HG02642 (cell line): Measurements from ENCODE around the gene GNAI3.
A peak's percentile ranks its signal among the peaks of the same experiment; 100 is the strongest.

Experiments used
- ATAC-seq: cut with Tn5 transposase; IDR thresholded peaks from one replicate; pipeline ENCODE4 v1.9.1; 2021; ENCODE audit warnings: mild to moderate bottlenecking; ENCODE audit not compliant: unreplicated experiment, poor library complexity

Gene GNAI3

DNA sequence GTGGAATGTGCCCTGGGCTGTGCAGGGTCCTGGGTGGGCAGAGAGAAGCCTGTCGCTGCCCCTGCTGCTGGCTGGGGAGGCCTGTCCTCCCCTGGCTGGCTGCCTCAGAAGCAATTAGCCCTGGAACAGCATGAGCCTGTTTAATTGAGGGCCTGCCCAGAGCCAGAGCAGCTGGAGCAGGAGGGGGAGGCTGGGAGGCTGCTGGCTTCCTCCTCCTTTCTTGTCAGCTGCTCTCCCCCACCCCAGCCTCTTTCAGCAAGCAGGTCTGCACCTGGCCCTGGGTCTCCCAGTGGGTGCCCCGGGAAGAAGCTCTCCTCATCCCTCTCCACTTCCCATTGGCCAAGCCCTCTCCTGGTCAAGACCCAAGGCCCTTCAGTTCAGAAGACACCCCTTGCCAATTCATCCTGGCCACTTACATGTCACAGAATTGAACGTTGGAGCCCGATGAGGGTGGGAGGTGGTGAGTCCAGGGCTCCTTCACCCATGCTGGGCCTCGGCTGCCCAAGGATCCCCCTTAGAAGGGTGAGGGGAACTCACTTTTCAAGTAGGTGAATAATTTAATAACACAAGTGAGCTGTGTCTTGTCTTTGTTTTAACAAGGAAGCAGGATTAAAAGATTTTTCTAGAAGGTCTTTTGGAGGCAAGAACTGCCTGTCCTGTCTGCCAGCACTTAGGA, 84.4 kb downstream of the GNAI3 start:
- no peak for ATAC-seq

DNA sequence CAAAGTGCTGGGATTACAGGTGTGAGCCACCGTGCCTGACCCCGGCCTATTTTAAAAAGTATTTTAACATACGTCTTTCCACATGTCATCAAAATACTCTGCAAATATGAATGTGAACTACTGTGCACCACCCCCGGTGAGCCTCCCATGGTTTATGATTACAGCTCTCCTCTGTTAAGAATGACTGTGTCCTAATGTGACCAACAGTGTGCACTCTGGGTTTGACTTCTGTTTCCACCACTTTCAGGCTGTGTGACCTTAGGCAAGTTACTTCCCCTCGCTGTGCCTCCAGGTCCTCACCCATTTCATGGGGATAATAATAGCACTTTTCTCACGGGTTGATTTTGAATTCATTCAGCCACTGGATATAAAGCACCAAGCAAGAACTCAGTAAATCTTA, 85.9 kb downstream of the GNAI3 start:
- no peak for ATAC-seq

DNA sequence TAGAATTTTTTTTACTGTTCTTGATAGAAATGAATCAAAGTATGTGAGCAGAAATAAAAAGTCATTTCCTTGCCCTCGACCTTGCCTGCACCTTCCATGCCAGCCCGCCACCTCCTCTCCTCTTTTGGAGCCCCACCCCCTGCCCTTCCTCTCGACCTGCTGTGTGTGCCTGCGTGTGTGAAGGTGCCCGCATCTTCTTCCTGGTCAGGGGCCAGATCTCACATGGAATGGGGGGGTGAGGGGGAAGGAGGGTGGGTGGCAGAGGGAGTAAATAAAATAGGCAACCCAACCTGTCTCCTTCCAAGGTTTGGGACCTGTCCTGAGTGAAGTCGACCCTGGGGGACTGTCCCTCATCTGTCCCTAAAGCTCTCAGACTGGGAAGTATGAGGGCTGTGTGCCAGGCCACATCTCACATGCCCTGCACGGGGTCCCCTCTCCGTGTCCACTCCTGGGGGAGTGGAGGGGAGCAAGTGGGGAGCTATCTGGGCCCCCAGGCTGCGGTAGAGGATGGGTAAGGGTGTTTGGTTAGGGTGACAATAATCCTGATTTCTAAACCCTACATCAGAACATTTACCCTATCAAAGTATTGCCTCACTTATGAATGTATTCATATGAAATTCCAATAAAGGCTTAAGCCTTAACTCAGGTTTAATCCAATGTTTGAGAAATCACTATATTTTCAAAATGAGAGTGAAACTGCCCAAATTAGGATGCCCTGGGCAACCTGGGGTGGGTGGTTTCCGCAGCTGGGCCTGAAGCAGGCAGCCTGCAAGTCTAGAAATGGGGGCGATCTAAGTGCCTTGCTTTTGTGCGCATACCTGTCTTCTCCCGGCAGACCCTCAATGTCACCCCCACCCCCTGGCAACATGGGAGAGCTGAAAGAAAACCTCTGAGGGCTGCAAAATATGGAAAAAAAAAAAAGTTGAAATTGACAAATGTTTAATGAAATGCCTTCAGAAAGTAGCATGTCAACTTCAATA, 86.6 kb downstream of the GNAI3 start:
- no peak for ATAC-seq

DNA sequence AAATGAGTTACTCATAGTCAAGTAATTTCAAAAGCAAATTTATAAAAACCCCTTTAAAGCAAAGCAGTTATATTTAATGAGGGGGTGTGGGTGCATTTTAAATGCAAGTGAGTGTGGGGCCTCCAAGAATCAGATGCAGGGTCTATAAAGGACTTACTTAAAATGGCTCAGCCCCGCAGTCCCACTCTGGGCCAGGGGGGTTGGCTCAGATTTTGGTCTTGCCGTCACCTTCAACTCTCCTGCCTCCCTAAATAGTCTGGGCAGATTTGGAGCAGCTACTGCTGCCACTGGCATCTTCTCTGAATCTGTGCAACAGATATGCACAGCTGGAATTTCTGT, 87.4 kb downstream of the GNAI3 start:
- ATAC-seq, result no peak

DNA sequence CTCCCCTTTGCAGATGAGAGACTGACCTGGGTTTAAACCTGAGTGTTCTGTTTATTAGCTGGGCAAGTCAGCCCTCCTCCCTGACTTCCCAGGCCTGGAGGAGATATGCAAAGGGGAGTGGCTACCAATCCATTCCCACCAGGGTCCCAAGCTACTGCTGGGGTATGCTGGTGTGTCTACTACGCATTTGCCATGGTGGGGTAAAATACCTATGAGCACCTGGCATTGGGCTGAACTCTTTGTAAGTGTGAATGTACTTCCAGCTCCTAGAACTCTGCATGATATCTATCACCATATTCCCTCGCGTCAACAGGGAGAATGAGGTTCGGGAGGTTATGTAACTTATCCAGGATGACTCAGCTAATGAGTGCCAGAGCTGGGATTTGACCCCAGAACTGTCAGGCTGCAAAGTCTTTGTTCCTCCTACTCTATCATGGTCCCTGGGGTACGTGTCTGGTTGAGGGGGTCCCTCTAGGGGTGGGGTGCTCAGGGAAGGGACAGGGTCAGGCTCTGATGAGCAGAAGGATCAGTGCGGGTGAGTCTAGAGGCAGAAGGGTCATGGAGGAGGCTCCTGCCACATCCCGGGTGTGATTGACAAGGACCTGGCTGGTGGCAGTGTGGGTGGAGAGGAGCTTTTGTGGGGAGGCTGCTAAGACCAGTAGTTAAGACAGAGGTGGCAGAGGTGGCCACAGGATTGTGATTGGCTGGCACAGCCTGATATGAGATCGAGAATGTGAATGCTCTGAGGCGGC, 88.0 kb downstream of the GNAI3 start:
- no peak for ATAC-seq

DNA sequence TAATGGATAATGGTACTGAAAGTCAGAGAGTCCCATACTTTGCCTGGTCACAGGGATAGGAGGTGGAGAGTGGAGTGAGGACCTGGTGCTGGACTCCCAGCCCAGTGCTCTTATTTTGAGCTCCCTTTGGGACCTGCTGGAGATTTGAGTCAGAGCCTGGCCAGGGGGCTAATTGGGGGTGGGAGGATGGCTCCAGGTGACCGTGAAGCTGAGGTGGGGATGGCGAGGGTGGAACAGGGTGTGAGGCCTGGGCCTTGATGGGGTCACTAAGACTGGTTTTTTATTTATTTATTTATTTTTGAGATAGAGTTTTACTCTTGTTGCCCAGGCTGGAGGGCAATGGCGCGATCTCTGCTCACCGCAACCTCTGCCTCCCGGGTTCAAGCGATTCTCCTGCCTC, 89.0 kb downstream of the GNAI3 start:
- no peak for ATAC-seq

DNA sequence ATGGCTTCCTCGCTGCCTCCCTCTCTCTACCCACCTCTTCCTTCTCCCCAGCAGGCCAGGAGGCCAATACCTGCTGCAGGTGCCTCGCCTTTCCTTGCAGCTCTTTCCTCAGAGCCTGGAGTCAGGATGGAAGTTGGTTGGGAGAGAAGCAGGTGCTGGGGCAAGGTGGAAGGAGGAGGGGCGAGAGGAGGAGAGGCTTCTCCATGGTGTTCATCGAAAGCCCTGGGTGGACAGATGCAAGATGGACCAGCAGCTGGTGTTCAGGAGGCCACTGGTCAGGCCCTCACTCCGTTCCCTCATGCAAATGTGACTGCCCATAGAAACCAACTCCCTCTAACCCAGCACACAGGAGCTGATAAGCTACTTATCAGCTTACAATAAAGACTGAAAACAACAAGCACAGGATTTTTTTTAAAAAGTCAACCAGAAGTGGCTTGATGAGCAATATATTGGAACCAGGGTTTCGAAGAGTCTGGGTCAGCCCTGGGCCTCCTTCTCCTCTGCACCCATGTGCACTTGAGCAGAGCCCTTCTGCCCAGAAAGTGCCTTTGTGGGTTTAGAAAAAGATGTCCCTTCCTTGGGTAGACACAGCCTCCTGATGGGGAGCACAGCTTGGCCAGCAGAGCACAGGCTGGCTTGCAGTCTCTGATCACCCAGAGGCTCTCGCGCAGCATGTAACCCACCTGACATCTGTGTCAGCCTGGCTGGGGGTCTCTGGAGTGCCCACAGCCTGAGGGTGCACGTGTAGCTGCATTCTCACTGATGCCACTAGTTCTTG, 90.8 kb downstream of the GNAI3 start:
- no peak for ATAC-seq

DNA sequence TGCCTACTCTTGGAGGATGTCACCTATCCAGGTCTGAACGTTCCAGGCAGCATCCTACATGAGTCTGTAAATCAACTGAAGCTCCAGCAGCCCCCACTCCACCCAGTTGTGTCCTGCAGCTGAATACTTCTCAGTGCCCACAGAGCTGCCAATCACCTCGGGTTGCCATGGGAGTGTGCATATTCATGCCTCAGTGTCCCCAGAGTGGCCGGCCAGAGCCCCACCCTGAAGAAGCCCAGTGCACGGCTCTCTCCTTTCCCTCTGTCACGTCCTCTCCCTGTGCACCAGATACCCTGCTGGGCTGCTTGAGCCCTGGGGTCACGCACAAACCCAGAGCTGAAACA, 91.4 kb downstream of the GNAI3 start:
- ATAC-seq, result no peak

DNA sequence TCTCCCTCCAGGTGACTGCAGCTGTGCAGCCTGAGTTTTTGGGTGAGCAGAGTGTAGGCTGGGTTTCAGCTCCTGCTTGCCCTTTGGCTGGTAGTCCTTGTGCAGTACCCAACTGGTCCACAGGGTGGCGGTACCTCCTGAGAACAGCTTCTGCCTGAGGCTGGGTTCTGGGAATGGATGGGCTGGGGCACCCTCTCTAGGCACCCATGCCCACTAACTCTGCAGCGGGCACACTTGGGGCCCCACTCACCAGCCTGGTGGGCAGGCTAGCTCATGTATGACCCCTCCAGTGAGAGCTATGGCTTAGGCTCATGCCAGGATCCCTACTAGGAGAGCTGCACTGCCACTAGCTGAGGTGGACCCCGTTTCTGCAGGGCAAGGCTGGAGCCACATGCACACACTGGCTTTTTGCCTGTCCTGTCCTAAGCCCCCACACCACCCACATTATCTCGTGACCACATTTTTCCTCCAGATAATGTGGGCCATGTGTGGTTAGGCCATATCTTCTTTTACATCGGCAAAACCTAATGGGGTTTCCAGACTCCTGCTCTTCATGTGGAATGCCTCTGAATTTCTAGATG, 92.0 kb downstream of the GNAI3 start:
- ATAC-seq, result peak; percentile 53

DNA sequence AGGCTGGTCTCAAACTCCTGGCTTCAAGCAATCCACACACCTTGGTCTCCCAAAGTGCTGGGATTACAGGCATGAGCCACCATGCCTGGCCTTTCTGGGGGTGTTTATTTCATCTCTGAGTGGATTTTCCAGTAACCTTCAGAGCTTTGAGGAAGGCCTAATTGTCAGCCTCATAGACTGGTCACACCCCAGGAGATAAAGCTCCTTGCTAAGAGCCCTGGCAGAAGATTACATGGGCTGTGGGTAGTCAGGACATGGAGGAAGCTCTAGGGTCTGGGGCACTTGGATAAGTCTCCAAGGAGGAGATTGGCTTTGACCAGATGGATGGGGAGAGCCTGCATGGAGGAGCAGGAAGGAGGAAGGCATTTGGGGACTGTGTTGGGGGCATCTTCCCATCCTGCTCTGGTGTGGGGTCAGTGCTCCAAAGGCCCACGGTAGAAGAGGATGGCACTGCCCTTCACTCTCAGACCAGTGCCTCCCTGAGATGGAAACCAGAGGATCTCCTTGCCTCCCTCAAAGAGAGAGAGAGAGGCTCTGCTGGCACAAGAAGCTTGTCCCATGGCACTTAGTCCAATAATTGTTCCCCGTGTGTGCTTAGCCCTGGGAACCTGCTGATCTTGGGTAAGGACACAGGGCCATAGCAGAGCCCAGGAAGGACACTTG, 92.8 kb downstream of the GNAI3 start:
- ATAC-seq, result no peak

DNA sequence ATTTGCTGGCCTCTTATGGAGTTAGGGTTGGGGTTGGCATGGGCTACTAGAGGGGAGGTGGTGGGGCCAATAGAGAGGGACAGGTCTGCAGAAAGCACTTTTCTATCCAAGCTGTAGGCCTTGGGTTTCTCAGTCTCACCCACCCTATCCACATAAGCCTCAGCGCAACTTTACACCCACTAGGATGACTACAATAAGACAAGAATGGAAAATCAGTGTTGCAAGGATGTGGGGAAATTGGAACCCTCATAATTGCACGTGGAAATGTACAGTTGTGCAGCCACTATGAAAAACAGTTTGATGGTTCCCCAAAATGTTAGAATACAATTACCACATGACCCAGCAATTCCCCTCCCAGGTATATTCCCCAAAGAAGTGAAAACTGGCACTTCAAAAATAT, 93.4 kb downstream of the GNAI3 start:
- ATAC-seq, result no peak

DNA sequence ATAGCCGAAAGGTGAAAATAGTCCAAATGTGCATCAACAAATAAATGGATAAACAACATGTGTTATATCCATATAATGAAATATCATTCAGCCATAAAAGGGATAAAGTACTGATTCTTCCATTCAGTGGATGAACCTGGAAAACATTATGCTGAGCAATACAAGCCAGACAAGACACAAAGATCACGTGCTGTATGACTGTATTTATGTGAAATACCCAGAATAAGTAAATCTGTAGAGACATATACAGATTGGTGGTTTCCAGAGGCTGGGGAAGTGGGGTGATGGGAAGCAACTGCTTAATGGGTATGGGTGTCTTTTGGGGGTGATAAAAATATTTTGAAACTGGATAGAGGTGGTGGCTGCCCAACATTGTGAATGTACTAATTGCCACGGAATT, 94.2 kb downstream of the GNAI3 start:
- no peak for ATAC-seq

DNA sequence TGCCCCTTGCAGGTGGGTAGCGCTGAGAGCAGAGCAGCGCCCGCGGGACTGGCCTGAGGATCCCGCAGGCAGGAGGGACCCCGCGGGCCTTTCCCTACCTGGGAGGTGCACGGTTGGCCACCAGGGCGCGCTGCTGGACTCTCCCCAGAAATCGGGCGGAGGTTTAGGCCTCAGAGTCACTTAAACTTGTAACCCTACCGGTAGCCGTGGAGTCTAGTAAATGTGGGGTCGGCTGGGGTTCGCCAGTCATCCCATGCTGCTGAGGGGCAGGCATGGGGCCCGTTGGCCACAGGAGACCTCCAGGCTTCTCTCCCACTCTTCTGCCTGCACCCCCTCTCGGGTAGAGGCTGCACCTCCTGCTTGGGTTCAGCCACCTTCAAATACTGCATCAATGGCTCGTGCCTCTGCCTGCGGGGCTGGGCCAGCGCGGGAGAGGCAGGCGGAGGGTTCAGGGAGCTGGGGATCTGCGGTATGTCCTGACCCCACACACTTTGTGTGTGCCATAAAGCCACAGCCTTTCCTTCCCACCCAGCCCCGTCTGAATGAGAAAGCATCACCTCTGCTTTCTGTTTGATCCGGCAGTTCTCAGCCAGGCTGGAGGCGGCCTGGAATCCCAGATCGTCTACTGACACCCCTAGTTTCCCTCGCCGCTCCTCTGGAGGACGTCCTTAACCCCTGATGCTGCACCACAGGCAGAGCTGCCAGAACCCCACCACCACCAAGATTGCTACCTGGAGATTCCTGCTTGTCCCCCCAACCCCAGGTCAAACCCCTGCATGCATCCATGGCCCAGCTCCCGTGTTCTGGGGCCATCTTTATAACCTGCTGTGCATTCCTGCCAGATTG, 95.2 kb downstream of the GNAI3 start:
- peak; percentile 92 for ATAC-seq

DNA sequence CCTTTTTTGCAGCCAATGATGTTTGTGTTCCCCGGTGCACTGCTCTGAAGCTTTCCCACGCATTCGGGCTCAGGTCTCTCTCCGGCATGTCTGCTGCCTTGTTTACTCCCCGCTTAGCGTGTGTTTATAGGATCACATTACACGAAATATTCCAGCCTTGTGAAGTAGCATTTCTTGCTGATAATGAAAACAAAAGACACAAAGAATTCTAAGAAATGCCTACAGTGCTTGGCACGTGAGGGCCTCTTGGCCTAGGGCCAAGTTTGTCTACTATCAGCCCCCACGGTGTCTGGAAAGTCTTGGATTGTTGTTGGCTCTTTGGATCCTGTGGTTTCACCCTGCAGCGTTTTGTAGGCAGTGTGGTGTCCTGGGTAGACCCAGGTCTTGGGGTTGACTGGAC, 96.3 kb downstream of the GNAI3 start:
- ATAC-seq, result no peak

DNA sequence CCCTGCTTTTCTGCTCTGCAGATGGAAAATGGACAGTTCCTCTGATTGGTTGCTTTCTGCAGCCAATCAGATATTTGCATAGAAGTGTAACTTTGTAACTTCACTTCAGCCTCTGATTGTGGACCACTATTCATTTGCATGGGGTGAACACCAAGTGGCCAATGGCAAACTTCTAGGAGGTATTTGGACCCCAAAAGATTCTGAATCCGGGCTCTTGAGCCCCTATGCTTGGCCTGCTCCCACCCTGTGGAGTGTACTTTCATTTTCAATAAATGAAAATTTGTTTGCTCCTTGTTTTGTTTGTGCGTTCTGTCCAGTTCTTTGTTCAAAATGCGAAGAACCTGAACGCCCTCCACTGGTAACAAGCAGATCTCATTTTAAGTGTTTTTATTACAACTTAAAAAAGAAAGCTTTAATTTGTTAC, 101.1 kb downstream of the GNAI3 start:
- ATAC-seq, result no peak

DNA sequence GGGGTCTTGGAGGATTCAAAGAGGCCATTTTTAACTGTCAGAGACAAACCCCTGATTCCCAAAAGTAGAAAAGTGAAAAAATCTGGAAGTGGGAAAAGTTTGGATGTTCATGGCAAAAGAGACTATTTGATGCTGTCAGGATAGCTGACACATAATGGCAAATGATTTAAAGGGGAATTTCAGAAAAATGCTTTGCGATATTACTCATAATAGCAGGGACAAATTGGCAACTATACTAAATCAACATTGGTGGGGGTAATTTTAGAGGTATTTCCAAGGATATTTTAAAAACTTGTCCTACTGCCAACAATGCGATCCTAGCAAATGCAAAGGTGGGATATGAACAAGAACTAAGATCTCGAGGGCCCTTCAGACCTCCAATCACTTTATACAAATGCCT, 102.2 kb downstream of the GNAI3 start:
- ATAC-seq, result no peak

DNA sequence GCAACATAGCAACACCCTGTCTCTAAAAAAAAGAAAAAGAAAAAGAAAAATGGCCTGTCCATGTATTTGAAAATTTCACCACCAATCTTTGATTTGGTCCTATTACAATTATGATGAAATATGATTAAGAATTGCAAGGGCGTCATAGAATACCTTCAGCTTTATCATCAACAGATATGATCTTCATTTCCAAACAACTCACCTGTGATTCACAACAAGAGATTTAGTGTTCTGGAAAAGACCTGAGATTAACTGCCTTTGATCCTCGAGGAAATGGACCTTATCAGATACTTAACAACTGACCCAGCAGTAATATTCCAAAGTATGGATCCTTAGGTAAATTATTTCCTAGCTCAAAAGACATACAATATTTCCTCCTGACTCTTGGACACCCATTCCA, 104.0 kb downstream of the GNAI3 start:
- no peak for ATAC-seq

DNA sequence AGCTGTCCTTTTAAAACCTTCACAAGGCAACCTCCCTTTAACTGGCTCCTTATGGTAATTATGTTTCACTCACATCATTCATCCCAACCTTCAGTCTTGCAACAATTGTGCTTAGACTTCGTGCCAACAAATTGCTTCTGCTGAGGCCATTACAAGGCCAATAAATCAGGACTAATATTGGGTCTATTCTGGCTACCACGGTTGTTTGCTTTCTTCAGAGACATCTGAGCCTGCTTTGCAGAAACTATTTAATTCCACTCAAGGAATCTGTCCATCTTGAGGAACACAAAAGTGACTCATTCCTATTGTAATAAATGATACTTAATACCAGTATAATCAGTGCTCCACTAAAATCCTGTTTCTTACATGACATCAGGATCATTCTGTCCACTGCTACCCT, 104.9 kb downstream of the GNAI3 start:
- no peak for ATAC-seq

DNA sequence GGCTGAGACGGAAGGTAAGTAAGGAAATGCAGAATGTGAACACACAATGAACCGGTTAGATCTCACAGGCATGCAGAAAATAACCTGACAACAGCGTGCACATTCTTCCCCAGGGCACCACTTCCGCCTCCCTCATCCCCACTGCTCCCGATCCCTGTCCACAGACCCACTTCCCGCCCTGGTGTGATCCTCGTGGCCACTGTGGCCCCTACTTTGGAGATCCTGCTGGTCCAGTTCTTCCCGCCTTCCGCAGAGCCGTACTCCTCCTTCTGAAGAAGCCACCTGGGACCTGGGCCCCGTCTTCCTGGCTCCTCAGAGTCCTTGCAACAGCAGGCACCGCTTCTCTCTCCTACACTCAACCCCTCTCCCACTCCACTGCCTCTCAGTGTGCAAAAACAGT, 106.1 kb downstream of the GNAI3 start:
- ATAC-seq, result no peak
